Mesendoderm (in vitro differentiated cells): Measurements from ENCODE around the gene LEFTY1.

Experiments used
- DNase-seq: peaks from one replicate; pipeline ENCODE4 v3.0.0; 2013
- H2AK5ac ChIP-seq: 2 replicates; pipeline ENCODE4 v1.6.1; 2013; ENCODE audit warnings: low read length, inconsistent platforms
- H2BK120ac ChIP-seq: 2 replicates; pipeline ENCODE4 v1.6.1; 2013; ENCODE audit warnings: low read depth, mild to moderate bottlenecking, low read length, moderate library complexity, mixed read lengths
- H2BK15ac ChIP-seq: replicated peaks from 2 replicates; pipeline ENCODE4 v1.6.1; 2013; ENCODE audit warnings: low read depth, mild to moderate bottlenecking, moderate library complexity
- H2BK5ac ChIP-seq: 2 replicates; pipeline ENCODE4 v1.6.1; 2013; ENCODE audit warnings: low read length, inconsistent platforms
- H3K18ac ChIP-seq: 2 replicates; pipeline ENCODE4 v1.6.1; 2013; ENCODE audit warnings: mild to moderate bottlenecking, low read length, mixed read lengths
- H3K23ac ChIP-seq: one replicate; pipeline ENCODE4 v1.6.1; 2013; ENCODE audit warnings: low read length
- H3K27ac ChIP-seq: 2 replicates; pipeline ENCODE4 v1.5.1; 2013; ENCODE audit warnings: low read depth, mild to moderate bottlenecking, inconsistent platforms, low read length, moderate library complexity
- H3K27me3 ChIP-seq: 2 replicates; pipeline ENCODE4 v1.6.1; 2013; ENCODE audit warnings: low read length, control low read depth, mild to moderate bottlenecking, inconsistent platforms; ENCODE audit not compliant: insufficient read depth, poor library complexity
- H3K36me3 ChIP-seq: 2 replicates; pipeline ENCODE4 v1.6.1; 2013; ENCODE audit warnings: low read length, inconsistent platforms; ENCODE audit not compliant: control insufficient read depth, insufficient read depth
- H3K4ac ChIP-seq: one replicate; pipeline ENCODE4 v1.6.1; 2013; ENCODE audit warnings: low read depth, mild to moderate bottlenecking, low read length, moderate library complexity
- H3K4me1 ChIP-seq: 2 replicates; pipeline ENCODE4 v1.6.1; 2013; ENCODE audit warnings: low read depth, low read length, inconsistent platforms; ENCODE audit not compliant: control insufficient read depth
- H3K4me2 ChIP-seq: 2 replicates; pipeline ENCODE4 v1.6.1; 2013; ENCODE audit warnings: low read length
- H3K4me3 ChIP-seq: 2 replicates; pipeline ENCODE4 v1.5.1; 2013; ENCODE audit warnings: mild to moderate bottlenecking, low read length
- H3K56ac ChIP-seq: one replicate; pipeline ENCODE4 v1.6.1; 2013; ENCODE audit warnings: low read length
- H3K79me1 ChIP-seq: 2 replicates; pipeline ENCODE4 v1.6.1; 2013; ENCODE audit warnings: low read length, inconsistent platforms
- H3K79me2 ChIP-seq: 2 replicates; pipeline ENCODE4 v1.6.1; 2013; ENCODE audit warnings: mild to moderate bottlenecking, low read length; ENCODE audit not compliant: control insufficient read depth, insufficient read depth
- H3K9ac ChIP-seq: 2 replicates; pipeline ENCODE4 v1.6.1; 2013; ENCODE audit warnings: low read length, inconsistent platforms
- H4K5ac ChIP-seq: one replicate; pipeline ENCODE4 v1.6.1; 2013; ENCODE audit warnings: low read length
- H4K8ac ChIP-seq: one replicate; pipeline ENCODE4 v1.6.1; 2013; ENCODE audit warnings: low read depth, mild to moderate bottlenecking, control low read depth, low read length, moderate library complexity
- WGBS: extraction: QIAGEN DNeasy Blood & Tissue Kit; methylation state at CpG from one replicate; pipeline ENCODE4 v1.1.7; 2013; ENCODE audit warnings: low lambda C conversion rate, missing lambda C conversion rate; ENCODE audit not compliant: insufficient coverage; ENCODE audit errors: extremely low coverage; 5-methylcytosine and 5-hydroxymethylcytosine counted together

LEFTY1 gene

DNA sequence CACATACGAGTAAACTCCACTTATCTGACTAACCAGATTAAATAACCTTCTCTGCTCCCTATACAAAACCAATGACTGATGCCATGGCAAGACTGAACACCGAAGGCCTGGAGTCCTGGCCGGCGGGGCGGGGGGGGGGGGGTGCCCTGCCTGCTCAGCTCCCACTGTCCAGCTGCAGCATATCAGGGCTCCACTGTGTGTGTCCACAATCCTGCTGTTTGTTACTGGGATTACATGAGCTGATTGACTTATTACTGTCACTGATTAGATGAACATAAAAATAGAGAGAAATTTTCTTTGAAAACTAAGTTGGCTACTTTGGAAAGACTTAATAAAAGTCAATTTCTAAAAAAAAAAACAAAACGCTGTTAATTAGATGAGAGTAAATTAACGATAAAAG is 31.7 kb downstream of the LEFTY1 start:
- 100% methylated on average over 2 of the region's 7 CpGs for WGBS
- no peak for DNase-seq
- no peak overlapping the region for H3K4me2 ChIP-seq

DNA sequence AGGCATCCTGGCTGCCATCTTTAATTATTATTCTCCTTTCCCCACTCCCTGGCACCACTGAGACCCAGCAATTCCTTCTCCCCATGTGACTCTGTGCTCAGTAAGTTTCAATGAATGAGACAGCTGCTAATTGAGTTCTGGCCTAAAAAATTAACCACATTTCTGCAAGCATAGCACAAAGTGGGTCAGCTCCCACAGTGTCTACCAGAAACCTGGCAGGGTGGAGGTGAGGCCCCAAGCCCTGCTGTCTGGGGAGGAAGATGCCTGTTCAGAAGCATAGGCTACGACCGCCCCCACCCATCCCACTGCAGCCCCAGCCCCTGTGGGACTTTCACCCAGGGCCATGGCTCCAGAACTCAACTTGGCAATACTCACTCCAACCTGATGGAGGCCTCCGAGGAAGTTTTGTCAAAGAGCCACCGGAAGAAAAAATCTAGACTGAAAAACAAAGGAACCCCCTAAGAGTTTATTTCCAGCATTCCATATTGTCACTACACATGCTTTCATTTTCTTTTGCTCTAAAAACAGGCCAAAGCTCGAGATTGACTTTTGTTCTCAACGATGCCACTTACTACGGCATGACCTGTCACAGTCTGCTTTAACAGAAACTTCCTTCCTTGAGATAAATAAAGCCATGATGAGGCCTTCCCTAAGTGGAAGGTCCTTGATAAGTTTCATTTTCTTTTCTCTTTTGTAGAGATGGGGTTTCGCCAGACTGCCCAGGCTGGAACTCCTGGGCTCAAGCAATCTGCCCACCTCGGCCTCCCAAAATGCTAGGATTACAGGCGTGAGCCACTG is 33.2 kb downstream of the LEFTY1 start:
- Histone ChIP-seq H2AK5ac (no peak overlapping the region), H3K4me3 (no peak overlapping the region), H4K8ac (no peak overlapping the region), H3K27ac (no peak overlapping the region), H2BK5ac (no peak overlapping the region), H3K4ac (no peak overlapping the region), H3K4me2 (no peak overlapping the region), H3K23ac (no peak overlapping the region), H3K18ac (no peak overlapping the region), H3K4me1 (no peaks in the 10 kb centered on the region), H3K79me1 (no peaks in the 10 kb centered on the region), H3K9ac (no peak overlapping the region), H2BK15ac (no peak overlapping the region), H3K79me2 (no peaks in the 10 kb centered on the region), H2BK120ac (no peak overlapping the region), H3K56ac (no peak overlapping the region), H3K27me3 (no peaks in the 10 kb centered on the region), H4K5ac (no peak overlapping the region), H3K36me3 (peaks cover 23% of the 10 kb centered on the region)
- DNase-seq = no peak
- WGBS = no CpG with 5 or more reads among the region's 10 CpGs

More for the DNA sequence above, 31.7 kb downstream of the LEFTY1 start:
- Histone ChIP-seq H3K79me1 (no peaks in the 10 kb centered on the region), H4K5ac (no peak overlapping the region), H3K56ac (no peak overlapping the region), H2AK5ac (no peak overlapping the region), H3K9ac (no peak overlapping the region), H3K27ac (no peak overlapping the region), H3K4me3 (no peak overlapping the region), H3K23ac (no peak overlapping the region), H3K4me1 (no peaks in the 10 kb centered on the region), H2BK120ac (no peak overlapping the region), H2BK15ac (no peak overlapping the region), H3K27me3 (no peaks in the 10 kb centered on the region), H2BK5ac (no peak overlapping the region), H3K4ac (no peak overlapping the region), H3K36me3 (peaks cover 30% of the 10 kb centered on the region), H4K8ac (no peak overlapping the region), H3K18ac (no peak overlapping the region), H3K79me2 (no peaks in the 10 kb centered on the region)

GRCh38 chr1:225853441-225853840 is 35.5 kb downstream of the LEFTY1 start:
- Histone ChIP-seq H3K79me2 (no peaks in the 10 kb centered on the region), H3K27me3 (no peaks in the 10 kb centered on the region), H3K4me3 (no peak overlapping the region), H2BK120ac (no peak overlapping the region), H2AK5ac (no peak overlapping the region), H4K5ac (no peak overlapping the region), H3K79me1 (no peaks in the 10 kb centered on the region), H2BK5ac (no peak overlapping the region), H4K8ac (no peak overlapping the region), H3K23ac (no peak overlapping the region), H3K4me2 (no peak overlapping the region), H3K9ac (no peak overlapping the region), H2BK15ac (no peak overlapping the region), H3K18ac (no peak overlapping the region), H3K4me1 (no peaks in the 10 kb centered on the region), H3K56ac (no peak overlapping the region), H3K27ac (no peak overlapping the region), H3K36me3 (peaks cover 19% of the 10 kb centered on the region), H3K4ac (no peak overlapping the region)
- WGBS = no CpG with 5 or more reads among the region's 12 CpGs
- no peak for DNase-seq

DNA sequence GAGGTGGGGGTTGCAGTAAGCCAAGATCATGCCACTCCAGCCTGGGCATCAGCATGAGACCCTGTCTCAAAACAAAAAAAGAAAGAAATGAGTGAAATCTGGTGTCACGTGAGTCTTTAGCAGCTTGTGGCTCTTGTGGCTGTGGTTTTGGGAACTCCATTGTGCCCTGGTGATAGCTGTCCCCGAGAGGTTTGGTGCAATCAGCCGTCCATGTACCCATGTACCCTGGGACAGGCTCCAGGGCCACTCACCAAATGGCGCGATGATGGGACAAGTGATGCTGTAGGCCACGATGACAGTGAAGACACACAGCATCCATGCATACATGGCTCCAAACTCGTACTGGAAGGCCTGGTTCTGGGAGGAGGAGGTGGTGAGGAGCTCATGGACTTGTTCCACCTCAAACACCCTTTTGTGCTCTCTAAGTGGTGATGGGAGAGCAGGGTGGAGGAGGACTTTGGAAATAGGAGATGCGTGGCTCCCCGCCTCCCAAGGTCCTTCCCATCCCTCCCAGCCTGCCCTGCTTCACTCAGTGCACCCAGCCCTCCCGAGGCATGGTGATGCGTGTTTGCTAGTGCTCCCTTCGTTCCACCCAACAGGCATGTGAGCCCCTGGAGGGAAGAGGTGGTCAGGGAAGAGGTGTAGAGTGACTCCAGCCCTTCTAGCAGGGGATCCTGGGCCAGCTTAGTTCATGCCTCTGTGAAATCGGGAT is 36.4 kb downstream of the LEFTY1 start:
- no peak overlapping the region for H3K4me2 ChIP-seq
- no CpG with 5 or more reads among the region's 13 CpGs for WGBS
- H2BK120ac ChIP-seq = no peak overlapping the region
- no peak overlapping the region for H3K9ac ChIP-seq
- no peak overlapping the region for H4K8ac ChIP-seq
- no peak overlapping the region for H3K18ac ChIP-seq
- H3K23ac ChIP-seq = no peak overlapping the region
- peaks cover 19% of the 10 kb centered on the region for H3K36me3 ChIP-seq
- H2BK5ac ChIP-seq = no peak overlapping the region
- no peaks in the 10 kb centered on the region for H3K27me3 ChIP-seq
- no peak overlapping the region for H3K4ac ChIP-seq
- H3K79me2 ChIP-seq = no peaks in the 10 kb centered on the region
- no peak overlapping the region for H2BK15ac ChIP-seq
- no peak overlapping the region for H4K5ac ChIP-seq
- no peaks in the 10 kb centered on the region for H3K4me1 ChIP-seq
- no peak overlapping the region for H3K56ac ChIP-seq
- DNase-seq = no peak
- no peak overlapping the region for H2AK5ac ChIP-seq
- no peak overlapping the region for H3K4me3 ChIP-seq
- H3K27ac ChIP-seq = no peak overlapping the region
- no peaks in the 10 kb centered on the region for H3K79me1 ChIP-seq

DNA sequence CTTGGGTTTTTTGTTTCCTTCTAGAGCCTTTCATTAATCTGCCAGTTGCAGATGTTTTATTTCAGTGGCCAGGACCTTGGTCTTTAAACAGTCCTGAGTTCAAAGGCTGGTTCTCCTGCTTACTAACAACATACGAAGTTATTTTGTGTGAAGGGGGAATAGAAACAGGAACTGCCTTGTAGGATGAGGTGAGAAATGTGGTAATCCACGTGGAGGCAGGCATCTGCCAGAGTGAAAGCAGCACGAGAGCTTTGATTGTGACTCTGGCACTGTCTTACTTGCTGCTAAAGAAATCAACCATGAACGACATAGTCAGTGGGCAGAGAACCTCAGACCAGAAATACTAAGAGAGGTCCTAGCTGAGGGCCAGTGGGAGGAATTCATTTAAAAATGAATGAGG is 37.1 kb downstream of the LEFTY1 start:
- no peak overlapping the region for H2BK5ac ChIP-seq
- no peak overlapping the region for H3K18ac ChIP-seq
- H3K23ac ChIP-seq = no peak overlapping the region
- H3K79me1 ChIP-seq = no peaks in the 10 kb centered on the region
- no peak overlapping the region for H2BK15ac ChIP-seq
- H3K79me2 ChIP-seq = no peaks in the 10 kb centered on the region
- H3K36me3 ChIP-seq = peaks cover 18% of the 10 kb centered on the region
- H3K56ac ChIP-seq = no peak overlapping the region
- DNase-seq = no peak
- no peak overlapping the region for H2BK120ac ChIP-seq
- no peak overlapping the region for H3K27ac ChIP-seq
- H2AK5ac ChIP-seq = no peak overlapping the region
- no peak overlapping the region for H3K9ac ChIP-seq
- no peak overlapping the region for H3K4me2 ChIP-seq
- no peak overlapping the region for H4K8ac ChIP-seq
- H3K4ac ChIP-seq = no peak overlapping the region
- WGBS = no CpG with 5 or more reads among the region's 4 CpGs
- H3K4me3 ChIP-seq = no peak overlapping the region
- H4K5ac ChIP-seq = no peak overlapping the region
- H3K27me3 ChIP-seq = no peaks in the 10 kb centered on the region
- H3K4me1 ChIP-seq = no peaks in the 10 kb centered on the region
